Thyroid gland (tissue), 4 donors: Measurements from ENCODE around the gene SIAH3. TPM values are rescaled to one million over a fixed set of nuclear protein-coding genes. Genes with fewer than 3 reads are reported as not detected.

ENCODE experiments used
- DNase-seq, 2 donors: peaks; one replicate each; pipeline ENCODE4 v3.0.0-alpha.2; 2019
- H3K27ac ChIP-seq, 3 donors: fragments of 200-600 bp; sonication (generic); 1 replicate in 2 of 3; 2 replicates in 1 of 3; pipeline ENCODE4 v1.5.1; 2016 to 2019; ENCODE audit warnings: mild to moderate bottlenecking in 1 of 3, moderate library complexity in 1 of 3
- H3K27me3 ChIP-seq: fragments of 200-600 bp; sonication (generic); one replicate; pipeline ENCODE4 v1.5.1; 2019
- H3K36me3 ChIP-seq, 2 donors: fragments of 200-600 bp; sonication (generic); one replicate each; pipeline ENCODE4 v1.5.1; 2016 to 2019
- H3K4me1 ChIP-seq, 2 donors: fragments of 200-600 bp; sonication (generic); one replicate each; pipeline ENCODE4 v1.5.1; 2017 to 2019
- H3K4me3 ChIP-seq, 3 donors: fragments of 200-600 bp; sonication (generic); replicated peaks in 1 of 3; 1 replicate in 2 of 3; 2 replicates in 1 of 3; pipeline ENCODE4 v1.5.1; 2016; ENCODE audit warnings: mild to moderate bottlenecking in 1 of 3
- H3K9me3 ChIP-seq: fragments of 200-600 bp; sonication (generic); one replicate; pipeline ENCODE4 v1.5.1; 2017
- POLR2A ChIP-seq, 2 donors: fragments of 450-650 bp; IDR thresholded peaks; one replicate each; pipeline ENCODE4 v1.6.1; 2017; ENCODE audit warnings: antibody characterized with exemption in 2 of 2, mild to moderate bottlenecking in 2 of 2, moderate library complexity in 1 of 2
- WGBS, 2 donors: methylation state at CpG; one replicate each; pipeline ENCODE4 v1.1.5; 2017; 5-methylcytosine and 5-hydroxymethylcytosine counted together
- intact Hi-C: fragments of 100-400 bp; cut with DNase I; formaldehyde crosslinking; loops from one replicate; pipeline ENCODE4 v1.15.1; 2023
- total RNA-seq, 4 donors: library from RNA; depleted of rRNA; stranded (reverse); fragments of >200 nt; gene quantifications; one replicate each; pipeline ENCODE4 v1.2.3, GENCODE V29; 2016
- TF ChIP-seq, protein P1 (sequence below), 6 experiments: fragments of 200-600 bp in 3 of 6; fragments of 450-650 bp in 3 of 6; sonication (generic) in 3 of 6; IDR thresholded peaks; one replicate each; pipeline ENCODE4 v1.5.1; 2016 to 2019; ENCODE audit warnings: antibody characterized with exemption in 6 of 6, mild to moderate bottlenecking in 2 of 6, inconsistent platforms in 1 of 6, moderate library complexity in 1 of 6

Gene SIAH3
- total RNA-seq, 4 donors from 2014 or later: 0.13 TPM; not detected in 3

DNA sequence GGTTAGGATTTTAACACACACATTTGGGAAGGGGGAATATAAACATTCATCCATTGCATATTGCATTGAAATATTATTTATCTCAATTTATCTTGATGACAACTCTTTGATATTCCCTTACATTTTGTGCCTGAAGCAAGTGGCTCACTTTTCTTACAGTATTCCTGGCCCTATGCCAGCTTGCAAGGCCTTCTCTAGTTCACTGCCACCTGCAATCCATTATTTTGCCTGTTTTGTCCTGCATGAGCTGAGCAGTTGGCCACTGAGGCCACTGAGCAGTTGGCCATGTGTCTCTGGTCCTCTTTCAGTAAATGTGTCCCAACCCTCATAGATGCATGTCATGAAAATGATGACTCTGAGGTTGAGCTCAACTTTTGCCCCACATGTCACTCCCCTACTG is 99.7 kb downstream of the SIAH3 start:
- Histone ChIP-seq H3K4me3 (no peak overlapping the region), H3K9me3 (no peaks in the 10 kb centered on the region), H3K27me3 (no peaks in the 10 kb centered on the region), H3K4me1 (no peaks in the 10 kb centered on the region), H3K27ac (no peak overlapping the region), H3K36me3 (no peaks in the 10 kb centered on the region)
- intact Hi-C loops: no loop called here
- TF ChIP-seq POLR2A (IDR thresholded peaks at IDR 0.05): no peak
- TF ChIP-seq, protein P1, sequence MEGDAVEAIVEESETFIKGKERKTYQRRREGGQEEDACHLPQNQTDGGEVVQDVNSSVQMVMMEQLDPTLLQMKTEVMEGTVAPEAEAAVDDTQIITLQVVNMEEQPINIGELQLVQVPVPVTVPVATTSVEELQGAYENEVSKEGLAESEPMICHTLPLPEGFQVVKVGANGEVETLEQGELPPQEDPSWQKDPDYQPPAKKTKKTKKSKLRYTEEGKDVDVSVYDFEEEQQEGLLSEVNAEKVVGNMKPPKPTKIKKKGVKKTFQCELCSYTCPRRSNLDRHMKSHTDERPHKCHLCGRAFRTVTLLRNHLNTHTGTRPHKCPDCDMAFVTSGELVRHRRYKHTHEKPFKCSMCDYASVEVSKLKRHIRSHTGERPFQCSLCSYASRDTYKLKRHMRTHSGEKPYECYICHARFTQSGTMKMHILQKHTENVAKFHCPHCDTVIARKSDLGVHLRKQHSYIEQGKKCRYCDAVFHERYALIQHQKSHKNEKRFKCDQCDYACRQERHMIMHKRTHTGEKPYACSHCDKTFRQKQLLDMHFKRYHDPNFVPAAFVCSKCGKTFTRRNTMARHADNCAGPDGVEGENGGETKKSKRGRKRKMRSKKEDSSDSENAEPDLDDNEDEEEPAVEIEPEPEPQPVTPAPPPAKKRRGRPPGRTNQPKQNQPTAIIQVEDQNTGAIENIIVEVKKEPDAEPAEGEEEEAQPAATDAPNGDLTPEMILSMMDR (IDR thresholded peaks at IDR 0.05): no peak
- DNase-seq: no peak

DNA sequence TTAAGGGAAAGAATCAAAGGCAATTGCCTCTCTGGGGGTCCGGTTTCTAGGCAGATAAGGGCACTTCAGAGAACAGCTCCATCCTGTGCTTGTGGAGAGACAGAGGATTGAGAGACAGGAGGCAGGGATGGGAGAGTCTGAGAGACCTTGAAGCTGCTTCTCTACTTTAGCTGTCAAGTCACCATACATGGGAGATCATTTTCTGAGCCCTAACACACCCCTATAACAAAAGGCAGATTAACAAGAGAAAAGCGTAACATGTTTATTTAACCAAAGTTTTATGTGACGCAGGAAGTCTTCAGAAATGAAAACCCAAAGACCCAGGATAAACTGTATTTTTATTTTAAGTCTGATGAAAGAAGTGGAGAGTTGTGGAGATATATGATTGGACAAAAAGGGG is 101.0 kb downstream of the SIAH3 start:
- H3K9me3 ChIP-seq: no peaks in the 10 kb centered on the region
- no peaks in the 10 kb centered on the region for H3K4me1 ChIP-seq
- H3K27me3 ChIP-seq: no peaks in the 10 kb centered on the region
- no peak for DNase-seq
- no peak overlapping the region for H3K27ac ChIP-seq
- WGBS, 2 donors: 83 to 87% methylated on average over 3 of the region's 3 CpGs
- TF ChIP-seq, protein P1 (IDR thresholded peaks at IDR 0.05): no peak
- TF ChIP-seq POLR2A (IDR thresholded peaks at IDR 0.05): no peak
- H3K4me3 ChIP-seq: no peak overlapping the region
- no peaks in the 10 kb centered on the region for H3K36me3 ChIP-seq
- intact Hi-C loops: no loop called here

DNA sequence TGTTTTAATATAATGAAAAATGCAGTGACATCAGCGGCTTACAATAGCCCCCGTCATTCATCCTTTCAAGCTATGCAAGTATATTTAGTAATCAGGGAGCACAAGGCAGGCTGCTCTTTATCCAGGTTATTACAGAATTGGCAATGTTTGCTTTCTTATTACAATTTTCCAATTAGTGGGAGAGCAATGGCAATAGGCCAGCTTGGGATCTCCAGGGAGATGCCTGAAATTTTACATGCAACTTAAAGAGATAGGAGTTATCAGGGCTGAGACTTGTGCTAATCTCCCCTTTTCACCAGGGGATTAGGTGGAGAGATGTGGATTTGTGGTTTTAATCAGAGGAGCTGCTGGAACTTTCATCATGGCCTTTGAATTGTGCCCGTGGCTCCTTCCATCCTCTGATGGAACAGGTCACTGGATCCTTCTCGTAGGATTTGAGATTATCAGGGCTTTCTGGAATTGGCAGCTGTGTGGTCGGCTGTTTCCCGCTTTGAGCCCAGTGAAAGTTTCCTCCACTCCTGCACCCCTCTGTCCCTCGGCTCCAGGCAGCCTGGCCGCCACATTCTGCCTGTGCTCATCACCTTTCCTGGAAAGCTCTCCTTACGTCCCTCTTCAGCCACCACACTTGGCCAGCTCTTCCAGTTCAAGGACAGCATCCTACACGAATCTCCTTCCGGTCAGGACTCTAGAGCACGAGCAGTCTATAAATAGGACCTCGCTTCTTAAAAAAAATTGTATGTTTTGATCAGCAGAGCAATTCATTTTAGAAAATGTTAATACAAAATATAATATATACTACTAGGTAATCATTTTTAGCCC is 102.4 kb downstream of the SIAH3 start:
- Histone ChIP-seq H3K27ac (no peak overlapping the region), H3K36me3 (no peaks in the 10 kb centered on the region), H3K4me1 (no peaks in the 10 kb centered on the region), H3K9me3 (no peaks in the 10 kb centered on the region), H3K27me3 (no peaks in the 10 kb centered on the region), H3K4me3 (no peak overlapping the region)
- intact Hi-C loops: no loop called here
- 34 to 51% methylated on average over 13 of the region's 13 CpGs for WGBS, 2 donors
- no peak for TF ChIP-seq POLR2A (IDR thresholded peaks at IDR 0.05)
- TF ChIP-seq, protein P1 (IDR thresholded peaks at IDR 0.05): no peak
- no peak for DNase-seq

DNA sequence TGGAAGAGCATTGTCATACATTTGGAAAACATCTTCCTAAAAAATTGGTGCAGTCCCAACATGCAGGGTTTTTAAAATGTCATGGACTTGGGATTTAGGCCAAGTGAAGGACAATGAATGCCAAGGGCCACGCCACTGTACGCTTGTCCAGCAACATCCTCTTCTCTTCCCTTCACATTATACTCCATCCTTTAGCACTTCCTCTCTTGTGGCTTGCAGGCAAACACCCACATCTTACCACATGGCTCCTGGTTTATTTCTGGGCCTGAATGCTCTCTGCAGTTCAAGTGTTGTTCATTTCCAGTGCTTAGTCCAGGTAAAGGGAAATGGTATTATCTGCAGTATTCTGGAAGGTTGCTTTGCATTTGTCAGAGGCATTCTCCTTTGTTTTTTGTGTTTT is 104.5 kb downstream of the SIAH3 start:
- no peaks in the 10 kb centered on the region for H3K9me3 ChIP-seq
- H3K4me3 ChIP-seq: no peak overlapping the region
- TF ChIP-seq, protein P1 (IDR thresholded peaks at IDR 0.05): no peak
- no peak for TF ChIP-seq POLR2A (IDR thresholded peaks at IDR 0.05)
- H3K27ac ChIP-seq: no peak overlapping the region
- WGBS, 2 donors: 81 to 84% methylated on average over 2 of the region's 2 CpGs
- intact Hi-C loops: no loop called here
- H3K4me1 ChIP-seq: no peaks in the 10 kb centered on the region
- DNase-seq: no peak
- H3K36me3 ChIP-seq: no peaks in the 10 kb centered on the region
- H3K27me3 ChIP-seq: no peaks in the 10 kb centered on the region

DNA sequence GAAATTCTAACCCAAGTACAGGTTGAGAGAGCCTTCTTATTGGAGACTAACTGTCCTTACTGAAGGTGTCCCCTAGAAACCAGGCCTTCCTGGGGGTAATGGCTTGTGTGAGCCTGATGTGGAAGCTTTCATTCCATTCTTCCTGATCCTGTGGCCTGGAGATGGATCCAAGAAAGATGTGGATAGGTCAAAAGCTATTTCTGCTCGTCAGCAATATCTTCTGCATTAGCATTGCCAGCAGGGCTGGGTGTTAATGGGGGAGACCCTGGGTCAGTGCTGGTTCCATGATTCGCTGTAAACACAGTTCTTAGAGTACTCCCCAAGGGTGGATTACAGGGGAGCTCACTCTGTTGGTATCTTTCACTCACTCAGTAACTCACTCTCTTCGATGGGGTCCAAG is 106.6 kb downstream of the SIAH3 start:
- no peak for DNase-seq
- WGBS, 2 donors: 93 to 94% methylated on average over 3 of the region's 3 CpGs
- H3K27ac ChIP-seq: no peak overlapping the region
- no peaks in the 10 kb centered on the region for H3K4me1 ChIP-seq
- no peaks in the 10 kb centered on the region for H3K9me3 ChIP-seq
- no peaks in the 10 kb centered on the region for H3K36me3 ChIP-seq
- H3K27me3 ChIP-seq: no peaks in the 10 kb centered on the region
- TF ChIP-seq, protein P1 (IDR thresholded peaks at IDR 0.05): no peak
- no peak for TF ChIP-seq POLR2A (IDR thresholded peaks at IDR 0.05)
- intact Hi-C loops: no loop called here
- no peak overlapping the region for H3K4me3 ChIP-seq
